Hepatocyte (in vitro differentiated cells): Measurements from ENCODE around the gene AASDH.

Experiments
- CTCF ChIP-seq: fragments of 200-600 bp; sonication (generic); IDR thresholded peaks from 2 replicates; pipeline ENCODE4 v1.5.1; 2016; ENCODE audit warnings: antibody characterized with exemption, mild to moderate bottlenecking; ENCODE audit not compliant: poor library complexity
- EZH2 ChIP-seq: fragments of 200-600 bp; sonication (generic); IDR thresholded peaks from 2 replicates; pipeline ENCODE4 v1.6.1; 2016; ENCODE audit warnings: antibody characterized with exemption, mild to moderate bottlenecking, borderline replicate concordance
- EZH2phosphoT487 ChIP-seq: fragments of 200-600 bp; sonication (generic); IDR thresholded peaks from one replicate; pipeline ENCODE4 v1.6.1; 2018; ENCODE audit warnings: antibody characterized with exemption, mild to moderate bottlenecking, low read depth, moderate library complexity; ENCODE audit not compliant: unreplicated experiment, severe bottlenecking

GRCh38 chr4:56408978-56409377 is 21.7 kb upstream of the AASDH start:
- TF ChIP-seq EZH2 (no peak), CTCF (no peak), EZH2phosphoT487 (no peak)
